ENCODE results near the gene ATPAF1.

The ATPAF1 gene

DNA sequence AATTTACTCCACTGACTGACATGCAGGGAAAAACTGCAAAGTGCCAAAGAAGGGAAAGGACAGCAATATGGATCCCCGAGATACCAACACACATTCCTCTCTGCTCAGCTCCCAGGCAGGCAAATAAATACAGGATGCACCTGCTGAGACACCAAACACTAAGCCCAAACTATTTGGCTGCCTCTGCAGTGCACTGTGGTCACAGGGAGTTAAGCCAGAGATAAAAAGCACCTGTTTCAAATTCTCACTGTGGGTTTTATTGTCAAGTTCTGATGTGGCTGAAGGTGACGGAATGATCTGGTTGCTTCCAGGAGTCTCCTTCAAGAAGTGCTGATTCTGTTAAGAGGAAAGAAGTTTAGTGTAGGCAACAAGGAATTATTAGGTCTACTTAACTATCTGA, 21.2 kb upstream of the ATPAF1 start:
- Histone ChIP-seq H3K4me3 (no peak overlapping the region), H3K27ac (no peak overlapping the region)
- TF ChIP-seq, protein P1, sequence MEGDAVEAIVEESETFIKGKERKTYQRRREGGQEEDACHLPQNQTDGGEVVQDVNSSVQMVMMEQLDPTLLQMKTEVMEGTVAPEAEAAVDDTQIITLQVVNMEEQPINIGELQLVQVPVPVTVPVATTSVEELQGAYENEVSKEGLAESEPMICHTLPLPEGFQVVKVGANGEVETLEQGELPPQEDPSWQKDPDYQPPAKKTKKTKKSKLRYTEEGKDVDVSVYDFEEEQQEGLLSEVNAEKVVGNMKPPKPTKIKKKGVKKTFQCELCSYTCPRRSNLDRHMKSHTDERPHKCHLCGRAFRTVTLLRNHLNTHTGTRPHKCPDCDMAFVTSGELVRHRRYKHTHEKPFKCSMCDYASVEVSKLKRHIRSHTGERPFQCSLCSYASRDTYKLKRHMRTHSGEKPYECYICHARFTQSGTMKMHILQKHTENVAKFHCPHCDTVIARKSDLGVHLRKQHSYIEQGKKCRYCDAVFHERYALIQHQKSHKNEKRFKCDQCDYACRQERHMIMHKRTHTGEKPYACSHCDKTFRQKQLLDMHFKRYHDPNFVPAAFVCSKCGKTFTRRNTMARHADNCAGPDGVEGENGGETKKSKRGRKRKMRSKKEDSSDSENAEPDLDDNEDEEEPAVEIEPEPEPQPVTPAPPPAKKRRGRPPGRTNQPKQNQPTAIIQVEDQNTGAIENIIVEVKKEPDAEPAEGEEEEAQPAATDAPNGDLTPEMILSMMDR (IDR thresholded peaks at IDR 0.05): no peak
- DNase-seq (ENCODE audit: low spot score): no peak

- no peak for DNase-seq (ENCODE audit: low spot score)
- TF ChIP-seq, protein P1 (IDR thresholded peaks at IDR 0.05): no peak
- no peak overlapping the region for H3K4me3 ChIP-seq
- no peak overlapping the region for H3K27ac ChIP-seq
Measured at GRCh38 chr1:46687921-46688509, 19.9 kb upstream of the ATPAF1 start.

DNA sequence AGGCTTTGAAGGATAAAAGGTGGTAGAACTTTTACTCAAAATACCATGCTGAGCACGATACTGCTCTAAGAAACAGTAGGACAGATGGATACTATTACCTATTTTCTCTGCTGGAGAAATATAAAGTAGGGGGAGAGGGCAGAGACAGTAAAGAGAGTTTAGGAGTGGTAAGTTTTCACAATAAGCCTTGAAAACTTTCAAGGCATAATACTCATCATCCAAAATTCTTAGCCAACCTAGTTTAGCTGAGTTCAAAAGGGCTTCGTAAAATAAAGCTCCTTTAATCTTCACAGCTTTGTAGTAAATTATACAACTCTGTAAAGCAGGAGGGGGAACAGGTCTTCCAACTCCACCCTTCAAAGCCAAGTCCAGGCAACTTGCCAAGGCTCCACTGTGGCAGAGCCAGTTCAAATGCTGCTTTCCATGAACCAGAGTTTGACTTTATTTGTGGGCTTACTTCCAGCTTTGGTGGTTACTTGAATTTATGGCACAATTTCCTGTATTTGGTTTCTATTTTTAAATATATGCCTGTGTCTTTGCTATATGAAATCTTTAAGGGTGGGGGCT, 19.0 kb upstream of the ATPAF1 start:
- no peak overlapping the region for H3K4me3 ChIP-seq
- H3K27ac ChIP-seq: no peak overlapping the region
- no peak for DNase-seq (ENCODE audit: low spot score)
- TF ChIP-seq, protein P1 (IDR thresholded peaks at IDR 0.05): no peak

DNA sequence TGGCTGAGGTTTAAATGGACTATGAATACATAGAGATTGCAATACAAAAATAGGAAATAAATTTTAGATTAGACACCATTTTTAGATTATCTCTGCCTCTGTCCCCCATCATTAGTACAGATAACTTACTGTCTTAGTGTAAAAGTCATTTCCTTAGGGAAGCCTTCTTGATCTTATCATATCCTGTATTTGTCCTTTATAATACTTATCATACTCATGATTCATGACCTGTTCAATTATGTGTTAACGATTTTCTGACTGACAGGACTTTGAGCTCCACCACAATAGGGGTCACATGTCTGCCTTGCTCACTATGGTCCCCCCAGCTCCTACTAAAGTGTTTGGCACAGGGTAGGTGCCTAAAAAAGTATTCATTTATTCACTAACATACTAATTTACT, 18.1 kb upstream of the ATPAF1 start:
- TF ChIP-seq, protein P1 (IDR thresholded peaks at IDR 0.05): no peak

GRCh38 chr1:46684670-46685069, 16.5 kb upstream of the ATPAF1 start:
- TF ChIP-seq, protein P1 (IDR thresholded peaks at IDR 0.05): no peak
- Histone ChIP-seq H3K4me3 (no peak overlapping the region), H3K27ac (no peak overlapping the region)
- DNase-seq (ENCODE audit: low spot score): no peak

More for the DNA sequence above, 18.1 kb upstream of the ATPAF1 start:
- Histone ChIP-seq H3K4me3 (no peak overlapping the region), H3K27ac (no peak overlapping the region)
- DNase-seq (ENCODE audit: low spot score): no peak

DNA sequence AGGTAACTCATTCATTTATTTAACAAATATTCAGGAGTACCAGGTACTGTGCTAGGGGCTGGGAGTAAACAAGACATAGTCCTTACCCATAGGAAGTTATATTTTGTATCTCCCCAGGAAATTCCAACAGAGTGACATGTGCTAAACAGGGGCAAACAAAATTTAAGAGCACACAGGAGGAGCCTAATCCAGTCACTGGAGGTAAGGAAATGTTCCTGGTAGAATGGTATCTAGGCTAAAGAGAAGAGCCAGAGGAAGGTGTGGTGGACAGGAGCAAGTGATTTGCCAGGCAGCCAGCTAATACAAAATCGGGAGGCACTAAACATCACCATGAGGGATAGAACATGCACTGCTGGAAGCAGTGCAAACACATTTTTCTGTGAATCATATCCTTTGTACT, 13.9 kb upstream of the ATPAF1 start:
- DNase-seq (ENCODE audit: low spot score): no peak
- H3K4me3 ChIP-seq: no peak overlapping the region
- no peak overlapping the region for H3K27ac ChIP-seq
- TF ChIP-seq, protein P1 (IDR thresholded peaks at IDR 0.05): no peak

DNA sequence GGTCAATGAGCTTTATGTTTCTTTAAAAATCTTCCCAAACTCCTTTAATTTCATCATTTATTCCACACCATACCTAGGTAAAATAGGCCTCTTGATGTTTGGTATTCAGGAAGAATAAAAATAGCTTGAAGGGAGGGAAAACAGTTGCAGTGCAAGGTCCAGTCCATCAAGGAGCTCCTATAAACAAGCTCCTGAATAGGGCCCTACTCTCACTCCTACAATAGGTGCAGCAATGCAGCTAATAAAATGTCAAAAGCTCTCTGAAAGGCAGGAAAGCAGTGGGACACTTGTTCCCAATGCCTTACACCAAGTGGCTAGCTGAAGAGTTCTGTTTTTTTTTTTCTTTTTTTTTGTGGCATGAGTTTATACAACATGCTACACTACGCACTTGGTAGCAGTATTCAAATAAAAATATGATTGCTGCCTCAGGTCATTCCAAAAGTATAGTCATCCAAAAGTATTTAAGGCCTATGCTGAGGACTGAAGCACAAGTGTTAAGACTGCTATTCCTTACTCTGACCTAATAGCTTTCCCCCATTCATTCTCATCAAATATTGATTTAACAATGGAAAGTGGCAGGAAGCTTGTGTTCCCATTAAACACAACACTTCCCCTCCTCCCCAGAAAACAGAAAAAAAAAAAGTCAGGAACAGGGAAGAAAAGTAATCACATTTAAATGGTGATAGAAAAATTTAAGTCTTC, 13.3 kb upstream of the ATPAF1 start:
- no peak overlapping the region for H3K27ac ChIP-seq
- DNase-seq (ENCODE audit: low spot score): no peak
- H3K4me3 ChIP-seq: no peak overlapping the region
- TF ChIP-seq, protein P1 (IDR thresholded peaks at IDR 0.05): no peak

Data from coronary artery (tissue), 2 donors.